ELF-1 (cell line): ENCODE measurements around the gene GRXCR2.
A peak's percentile ranks its signal among the peaks of the same experiment; 100 is the strongest.

Experiments
- DNase-seq: peaks from one replicate; pipeline ENCODE4 v3.0.0-alpha.2; 2016; ENCODE audit warnings: low read depth, low spot score

Gene GRXCR2

DNA sequence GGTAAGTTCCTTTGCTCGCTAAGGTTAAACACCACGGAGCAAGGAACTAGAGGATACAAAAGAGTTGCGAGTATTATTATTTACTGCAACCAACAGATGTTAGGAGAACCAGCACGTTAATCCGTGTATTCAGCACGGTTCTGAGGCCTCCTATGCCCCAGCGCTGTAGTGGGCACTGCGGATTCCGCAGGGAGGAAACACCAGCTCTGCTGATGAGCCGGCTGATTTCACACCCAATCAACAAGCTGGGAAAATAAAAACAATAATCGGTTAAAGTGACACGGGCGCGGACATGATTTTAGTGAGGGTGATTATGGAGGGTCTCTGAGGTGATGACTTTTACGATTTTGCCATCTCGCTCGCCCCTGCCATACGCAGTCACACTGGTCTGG lies 37.0 kb downstream of the GRXCR2 start:
- no peak for DNase-seq

DNA sequence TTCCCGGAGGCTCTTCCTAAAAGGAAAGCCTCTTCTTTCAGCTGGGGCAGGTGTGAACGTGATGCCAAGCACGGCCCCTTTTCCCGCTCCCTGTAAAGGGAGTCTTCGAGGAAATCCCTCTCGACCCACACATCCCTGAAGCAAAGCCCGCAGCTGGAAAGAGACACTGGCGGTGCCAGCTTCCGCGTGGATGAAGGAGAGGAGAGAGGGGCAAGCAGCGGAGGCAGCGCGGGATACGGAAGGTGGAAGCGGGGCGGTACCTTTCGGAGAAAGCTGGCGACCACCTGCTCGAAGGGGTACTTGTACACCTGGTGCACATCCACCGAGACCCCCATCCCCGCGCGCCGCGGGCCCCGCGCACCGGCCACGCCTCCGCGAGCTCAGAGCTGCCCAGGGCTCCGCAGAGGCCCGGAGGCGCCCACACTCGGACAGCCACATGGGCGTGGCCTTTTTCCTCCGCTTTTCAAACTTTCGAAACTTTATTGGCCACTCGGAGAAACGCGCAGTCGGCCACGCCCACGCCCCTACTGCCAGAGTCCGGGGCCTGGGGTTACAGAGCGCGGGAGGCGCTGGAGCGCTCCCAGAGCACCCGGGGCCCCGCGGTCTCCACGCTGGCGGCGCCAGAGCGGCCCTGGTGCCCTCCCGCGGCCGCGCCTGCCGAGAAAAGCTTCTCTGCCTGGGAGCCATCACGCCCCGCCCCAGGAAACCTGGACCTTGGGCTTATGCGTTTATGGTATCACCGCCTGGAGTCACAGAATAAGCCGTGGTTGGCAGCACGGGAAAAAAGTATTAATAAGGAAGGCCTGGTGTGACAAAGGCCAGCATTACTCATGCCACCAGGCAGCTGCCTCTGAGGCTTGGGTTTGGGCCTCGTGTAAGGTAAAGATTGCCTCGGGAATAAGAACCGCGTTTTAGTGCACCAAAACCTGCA lies 37.6 kb downstream of the GRXCR2 start, which contains the start of gene PRELID2:
TSS of gene PRELID2 (minus strand) at position 426 of the 931 bp plus-strand sequence. CDS start at position 335, 91 bp downstream.
- DNase-seq = peak; percentile 94

DNA sequence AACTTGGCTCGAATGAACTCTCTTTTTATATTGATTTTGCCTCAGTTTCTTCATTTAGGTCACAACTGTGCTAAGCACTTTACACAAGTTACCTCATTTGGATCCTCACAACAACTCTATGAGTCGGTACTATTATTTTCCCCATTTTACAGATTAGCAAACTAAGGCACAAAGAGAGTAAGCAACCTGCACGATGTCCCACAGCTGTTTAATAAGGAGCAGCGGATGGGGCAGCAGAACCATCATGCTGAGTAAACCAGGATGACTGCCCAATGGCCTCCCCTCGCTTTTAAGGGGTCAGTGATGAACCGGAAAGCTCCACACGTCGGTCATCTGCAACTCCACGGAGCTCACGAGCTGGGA lies 38.3 kb downstream of the GRXCR2 start:
- no peak for DNase-seq

DNA sequence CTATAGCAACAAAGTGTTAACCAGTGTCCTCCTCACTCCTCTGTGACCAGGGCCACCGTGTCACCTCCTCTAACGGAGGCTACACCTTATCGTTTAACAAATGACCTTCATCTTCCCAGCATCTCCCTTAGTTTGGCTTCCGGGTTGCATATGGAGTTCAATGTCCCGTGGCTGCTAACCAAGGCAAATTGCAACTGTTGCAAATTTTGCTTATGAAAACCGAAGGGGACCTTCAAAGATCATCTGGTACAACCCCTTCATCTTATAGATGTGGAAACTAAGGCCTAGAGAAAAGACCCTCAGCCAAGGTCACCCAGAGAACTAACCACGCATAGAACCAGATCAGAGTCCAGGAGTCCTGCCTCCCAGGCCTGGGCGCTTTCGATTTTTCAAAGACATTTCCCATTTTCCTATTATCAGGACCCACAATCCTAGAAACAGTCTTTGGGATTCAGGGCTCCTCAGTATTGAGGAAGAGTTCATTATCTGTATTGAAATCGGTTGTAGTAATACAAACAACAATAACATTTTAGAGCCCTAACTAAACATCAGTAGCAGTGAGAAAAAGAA lies 39.1 kb downstream of the GRXCR2 start:
- no peak for DNase-seq

DNA sequence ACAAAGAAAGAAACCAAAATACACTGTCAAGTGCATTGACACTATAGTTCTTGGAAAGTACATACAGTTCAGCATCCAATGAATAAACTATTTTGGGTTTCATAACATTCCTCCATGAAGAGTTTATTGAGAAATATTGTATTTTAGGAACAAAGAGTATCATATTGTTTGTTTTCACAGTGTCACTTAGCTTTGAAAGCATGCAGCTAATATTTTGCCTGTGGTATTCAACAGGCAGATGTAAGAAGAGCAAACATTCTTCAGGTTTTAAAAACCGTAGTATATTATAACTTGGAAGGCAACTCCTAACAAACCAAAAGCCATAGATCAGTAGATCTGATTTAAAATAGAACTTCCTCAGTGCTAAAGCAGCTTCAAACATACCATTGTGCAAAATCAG lies 42.2 kb downstream of the GRXCR2 start:
- no peak for DNase-seq

DNA sequence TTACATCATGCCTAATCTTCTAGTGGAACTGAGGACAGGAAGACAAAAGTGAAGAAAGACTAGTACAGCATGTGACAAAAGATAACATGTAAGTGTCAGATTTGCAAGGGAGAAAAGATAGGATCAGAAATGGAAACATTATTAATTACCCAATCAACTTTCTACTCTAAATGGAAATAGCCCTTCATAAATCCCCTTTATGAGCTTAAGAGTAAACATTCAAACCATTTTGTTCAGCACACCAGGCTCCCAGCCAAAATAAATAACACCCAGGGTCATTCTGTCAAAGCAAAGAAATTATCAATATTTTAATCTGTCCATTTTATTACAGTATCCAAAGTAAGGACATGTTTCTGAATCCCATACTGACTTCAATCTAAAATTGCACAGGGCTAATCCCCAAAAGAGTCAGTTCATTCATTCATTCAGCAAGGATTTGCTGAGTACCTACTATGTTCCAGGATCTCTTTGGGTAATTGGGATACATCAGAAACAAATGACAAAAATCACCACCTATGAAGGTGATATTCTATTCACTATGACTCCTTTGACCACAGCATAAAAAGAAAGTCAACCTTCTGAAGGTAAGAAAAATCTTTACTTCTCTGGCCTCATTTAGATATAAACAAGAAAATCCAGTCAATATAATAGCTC lies 43.0 kb downstream of the GRXCR2 start:
- no peak for DNase-seq

DNA sequence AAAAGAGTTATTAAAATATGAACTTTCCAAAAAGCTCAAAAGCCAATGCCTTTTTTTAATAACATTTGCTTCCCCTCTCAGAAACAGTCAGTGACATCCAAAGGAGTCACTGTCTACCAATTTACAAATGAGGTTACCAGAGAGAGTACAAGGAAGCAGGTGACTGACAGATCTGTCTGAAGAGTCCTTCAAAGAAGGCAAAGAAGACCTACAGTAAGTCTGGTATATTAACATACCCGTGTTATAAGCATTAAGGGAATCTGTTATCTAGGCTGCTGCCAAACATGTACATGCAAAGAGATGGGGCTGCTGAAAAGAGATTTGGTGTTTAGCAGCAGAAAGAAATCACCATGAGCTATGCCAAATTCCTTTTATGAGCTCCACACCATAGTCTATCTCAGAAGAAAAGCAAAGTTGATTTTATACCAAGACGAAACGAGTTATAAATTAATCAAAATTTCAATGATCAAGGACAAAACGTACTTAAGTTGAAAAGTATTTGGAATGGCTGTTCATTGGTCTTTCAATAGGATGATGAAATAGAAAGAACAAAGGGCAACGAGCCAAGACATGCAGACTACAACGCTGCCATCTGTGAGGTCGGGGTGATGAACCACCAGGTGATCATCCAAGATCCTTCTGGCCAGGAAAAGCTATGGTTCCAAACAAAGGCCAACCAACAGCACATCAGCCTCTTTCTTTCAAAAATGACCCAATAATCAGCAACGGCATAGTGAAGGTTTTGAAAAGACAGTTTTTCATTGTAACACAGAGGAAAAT lies 45.7 kb downstream of the GRXCR2 start:
- DNase-seq = no peak

DNA sequence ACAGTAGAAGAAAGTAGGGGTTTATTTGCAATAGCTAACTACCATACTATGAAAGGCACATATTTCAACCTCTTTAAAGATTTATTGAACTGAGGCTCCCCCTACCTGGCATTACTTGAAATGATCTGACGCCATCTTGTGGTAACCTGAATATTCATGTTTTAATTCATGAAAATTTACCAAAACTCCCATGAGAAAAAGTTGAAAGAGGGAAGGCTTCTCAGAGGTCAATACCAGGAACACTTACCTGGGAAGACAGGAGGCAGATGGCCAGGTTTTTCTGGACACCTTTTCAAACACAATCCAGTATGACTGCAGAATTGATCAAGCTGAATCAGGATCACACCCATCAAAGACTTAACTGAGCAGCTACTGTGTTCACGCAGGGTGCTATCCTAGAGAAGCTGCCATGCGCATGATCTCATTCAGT lies 47.0 kb downstream of the GRXCR2 start:
- no peak for DNase-seq

DNA sequence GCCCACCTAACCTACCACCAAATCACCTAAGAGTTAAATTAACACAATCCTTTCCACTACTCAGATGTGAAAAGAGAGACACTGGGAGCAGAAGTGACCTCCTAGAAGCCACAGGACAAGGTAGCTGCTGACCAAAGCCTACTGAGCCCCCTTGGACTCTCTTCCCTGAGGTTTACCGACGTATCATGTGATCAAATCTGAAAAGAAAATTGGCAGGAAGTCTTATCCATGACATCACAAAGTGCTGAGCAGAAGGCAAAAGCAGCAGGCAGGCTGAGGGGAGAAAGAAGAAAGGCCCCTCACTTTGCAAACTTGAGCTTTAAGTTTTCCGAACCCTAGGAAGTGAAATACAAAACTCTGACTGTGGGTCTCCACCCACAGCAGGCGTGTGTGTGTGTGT lies 48.8 kb downstream of the GRXCR2 start:
- DNase-seq = no peak

DNA sequence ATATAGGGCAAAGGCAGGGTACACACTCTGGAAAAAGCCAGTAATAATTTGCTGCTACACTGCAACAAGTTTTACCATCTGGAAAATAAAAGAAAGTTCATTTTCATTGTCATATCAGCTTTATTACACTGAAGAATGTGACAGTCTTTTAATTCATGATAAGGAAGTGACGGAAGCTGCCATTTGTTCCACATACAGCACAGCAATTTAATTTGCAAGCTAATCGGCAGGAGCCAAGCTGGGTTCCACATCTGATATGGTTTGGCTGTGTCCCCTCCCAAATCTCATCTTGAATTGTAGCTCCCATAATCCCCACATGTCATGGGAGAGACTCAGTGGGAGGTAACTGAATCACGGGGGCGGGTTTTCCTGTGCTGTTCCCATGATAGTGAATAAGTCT lies 54.2 kb downstream of the GRXCR2 start:
- no peak for DNase-seq

DNA sequence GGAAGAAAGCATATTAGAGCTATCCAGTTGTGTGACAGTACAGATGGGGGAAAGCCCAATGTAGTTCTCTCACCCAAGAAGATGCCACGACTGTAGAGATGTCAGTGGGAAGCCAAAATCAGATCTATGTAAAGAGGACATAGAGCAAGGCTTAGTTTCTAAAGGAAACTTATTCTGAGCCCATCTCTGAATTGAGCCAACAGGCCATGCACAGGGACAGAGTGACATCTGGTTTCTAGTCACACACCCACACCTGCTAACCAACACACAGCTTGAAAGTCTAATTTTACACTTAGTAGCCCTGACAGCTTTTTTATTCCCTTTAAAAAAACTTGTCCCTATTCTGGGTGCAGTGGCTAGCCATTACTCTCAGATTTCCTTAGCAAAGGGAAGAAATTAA lies 59.9 kb downstream of the GRXCR2 start:
- DNase-seq = no peak

DNA sequence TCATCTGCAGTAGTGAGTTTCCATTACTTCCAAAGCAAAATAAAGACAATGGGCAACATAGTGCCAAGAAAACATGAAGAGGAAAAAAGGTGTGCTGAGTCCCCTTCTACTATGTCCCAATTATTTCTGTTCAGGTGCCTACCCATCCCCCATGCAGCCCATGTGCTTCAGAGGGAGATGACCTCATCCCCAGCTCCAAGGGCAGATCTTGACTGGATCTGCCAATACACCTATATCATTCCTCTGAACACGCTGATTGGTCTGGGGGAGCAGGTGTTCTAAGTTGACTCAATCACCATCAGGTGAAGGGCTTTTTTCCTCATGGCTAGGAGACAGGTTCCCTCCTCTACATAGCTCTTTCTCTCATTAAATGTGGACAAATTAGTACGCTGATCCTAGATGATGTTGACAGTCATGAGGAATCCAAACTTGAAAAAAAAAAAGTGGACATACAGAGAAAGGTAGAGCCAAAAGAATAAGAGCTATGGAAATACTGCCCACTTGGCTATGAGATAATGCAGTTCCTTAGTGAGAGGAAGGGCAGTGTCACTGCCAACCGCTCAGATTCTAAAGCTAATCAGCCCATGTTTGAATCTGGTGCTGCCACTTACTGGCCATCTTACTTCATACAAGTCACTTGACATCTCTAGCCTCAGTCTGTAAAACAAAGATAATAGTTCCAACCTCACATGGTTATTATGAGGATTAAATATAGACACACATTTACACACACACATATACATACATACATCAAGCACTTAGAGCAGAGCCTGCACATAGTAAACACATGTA lies 60.8 kb downstream of the GRXCR2 start:
- peak; percentile 17 for DNase-seq
